SK-N-SH (cell line): Measurements from ENCODE around the gene MNT. TPM values are rescaled to one million over a fixed set of nuclear protein-coding genes. Genes with fewer than 3 reads are reported as not detected.
"Not testable (repeated sequence)": the region's sequence is repeated elsewhere in the genome, so short reads cannot be mapped to it uniquely, and the experiment has no call there.

Experiments
- CTCF ChIA-PET: fragments of 300-600, 350-600 bp; formaldehyde crosslinking; extraction: SDS; loops from one replicate; lab custom pipeline; 2021; lab: Yijun Ruan, JAX
- POLR2A ChIA-PET: fragments of 350-600 bp; sonication (Branson Sonifier 250); formaldehyde crosslinking; extraction: SDS; loops from one replicate; lab custom pipeline; 2020; ENCODE audit warnings: antibody characterized with exemption, inconsistent platforms; lab: Yijun Ruan, JAX
- DNase-seq: peaks from one replicate; pipeline ENCODE4 v3.0.0; 2012
- H2AFZ ChIP-seq: fragments of 200-600 bp; sonication (generic); 2 replicates; pipeline ENCODE4 v1.8.1; 2016; ENCODE audit warnings: antibody characterized with exemption, mild to moderate bottlenecking, low read depth
- H3F3A ChIP-seq: fragments of 200-600 bp; sonication (generic); replicated peaks from 2 replicates; pipeline ENCODE3; 2016; ENCODE audit warnings: antibody characterized with exemption, mild to moderate bottlenecking; ENCODE audit not compliant: insufficient read depth
- H3K27ac ChIP-seq, 2 experiments: fragments of 200-500 bp in 1 of 2; fragments of 200-600 bp in 1 of 2; sonication (Bioruptor generic) in 1 of 2; sonication (generic), shearing (Covaris generic) in 1 of 2; 2 replicates each; pipeline versions ENCODE4 v1.5.1 to v1.6.1; 2014 to 2016; ENCODE audit warnings: low read depth in 2 of 2, inconsistent platforms in 1 of 2, low read length in 1 of 2, mild to moderate bottlenecking in 1 of 2, mixed read lengths in 1 of 2
- H3K27me3 ChIP-seq: fragments of 200-600 bp; sonication (generic), shearing (Covaris generic); 2 replicates; pipeline ENCODE4 v1.6.1; 2016; ENCODE audit warnings: mixed run types; ENCODE audit not compliant: insufficient read depth
- H3K36me3 ChIP-seq, 2 experiments: fragments of 200-500 bp in 1 of 2; fragments of 200-600 bp in 1 of 2; sonication (Bioruptor generic) in 1 of 2; sonication (generic) in 1 of 2; replicated peaks in 1 of 2; 2 replicates each; pipeline versions ENCODE3 to v1.5.1; 2014 to 2016; ENCODE audit warnings: low read length in 1 of 2, mild to moderate bottlenecking in 1 of 2; ENCODE audit not compliant: insufficient read depth in 2 of 2, control insufficient read depth in 1 of 2
- H3K4me1 ChIP-seq, 2 experiments: fragments of 200-500 bp in 1 of 2; fragments of 200-600 bp in 1 of 2; sonication (Bioruptor generic) in 1 of 2; sonication (generic), shearing (Covaris generic) in 1 of 2; 2 replicates each; pipeline versions ENCODE4 v1.5.1 to v1.6.1; 2014 to 2016; ENCODE audit warnings: low read depth in 1 of 2, low read length in 1 of 2, mixed run types in 1 of 2; ENCODE audit not compliant: insufficient read depth in 2 of 2, control insufficient read depth in 1 of 2
- H3K4me2 ChIP-seq: fragments of 200-600 bp; sonication (generic), shearing (Covaris generic); 2 replicates; pipeline ENCODE4 v1.6.1; 2017; ENCODE audit warnings: mixed run types
- H3K4me3 ChIP-seq, 2 experiments: fragments of 200-500 bp in 1 of 2; fragments of 200-600 bp in 1 of 2; sonication (Bioruptor generic) in 1 of 2; sonication (generic), shearing (Covaris generic) in 1 of 2; 2 replicates each; pipeline versions ENCODE4 v1.5.1 to v1.8.1; 2014 to 2016; ENCODE audit warnings: low read depth in 2 of 2, inconsistent platforms in 1 of 2, low read length in 1 of 2, mild to moderate bottlenecking in 1 of 2, mixed read lengths in 1 of 2, moderate library complexity in 1 of 2
- H3K79me2 ChIP-seq: fragments of 200-600 bp; sonication (generic); 2 replicates; pipeline ENCODE4 v1.8.1; 2017; ENCODE audit warnings: mild to moderate bottlenecking; ENCODE audit not compliant: insufficient read depth
- H3K9ac ChIP-seq: fragments of 200-600 bp; sonication (generic); 2 replicates; pipeline ENCODE4 v1.6.1; 2017; ENCODE audit warnings: mixed run types
- H3K9me2 ChIP-seq: fragments of 200-600 bp; sonication (generic); 2 replicates; pipeline ENCODE4 v1.6.1; 2017; ENCODE audit warnings: mixed run types
- H3K9me3 ChIP-seq: fragments of 200-600 bp; sonication (generic); 2 replicates; pipeline ENCODE4 v1.6.1; 2017; ENCODE audit warnings: mixed run types, mild to moderate bottlenecking, moderate library complexity
- H4K20me1 ChIP-seq: fragments of 200-600 bp; sonication (generic); 2 replicates; pipeline ENCODE4 v1.6.1; 2017; ENCODE audit warnings: mild to moderate bottlenecking, mixed run types; ENCODE audit not compliant: insufficient read depth
- FOXM1 ChIP-seq: IDR thresholded peaks from 2 replicates; pipeline ENCODE4 v1.4.0; 2012; ENCODE audit warnings: low read depth, mild to moderate bottlenecking
- JUND ChIP-seq: IDR thresholded peaks from 2 replicates; pipeline ENCODE4 v1.4.0; 2012
- NFIC ChIP-seq: IDR thresholded peaks from 2 replicates; pipeline ENCODE4 v1.4.0; 2012; ENCODE audit warnings: borderline replicate concordance
- RCOR1 ChIP-seq: fragments of 150-350 bp; IDR thresholded peaks from 2 replicates; pipeline ENCODE4 v1.6.1; 2017; ENCODE audit warnings: antibody characterized with exemption, low read length
- whole genome bisulfite sequencing: methylation state at CpG from one replicate; pipeline ENCODE4 v1.1.6; 2017; ENCODE audit warnings: low lambda C conversion rate; 5-methylcytosine and 5-hydroxymethylcytosine counted together
- polyA plus RNA-seq, 3 experiments: library from polyadenylated mRNA; depleted of rRNA; stranded (reverse); fragments of >200 nt; gene quantifications; 2 replicates each; pipeline ENCODE4 v1.2.3, GENCODE V29; 2012
- TF ChIP-seq, protein P1 (sequence below): fragments of 200-600 bp; sonication (generic); IDR thresholded peaks from 2 replicates; pipeline ENCODE4 v1.6.1; 2017; ENCODE audit warnings: antibody characterized with exemption, mild to moderate bottlenecking, moderate library complexity

Gene MNT
- polyA plus RNA-seq, 1 of the 3 experiments (the other 2 are of a cell fraction) = 7.1 TPM

DNA sequence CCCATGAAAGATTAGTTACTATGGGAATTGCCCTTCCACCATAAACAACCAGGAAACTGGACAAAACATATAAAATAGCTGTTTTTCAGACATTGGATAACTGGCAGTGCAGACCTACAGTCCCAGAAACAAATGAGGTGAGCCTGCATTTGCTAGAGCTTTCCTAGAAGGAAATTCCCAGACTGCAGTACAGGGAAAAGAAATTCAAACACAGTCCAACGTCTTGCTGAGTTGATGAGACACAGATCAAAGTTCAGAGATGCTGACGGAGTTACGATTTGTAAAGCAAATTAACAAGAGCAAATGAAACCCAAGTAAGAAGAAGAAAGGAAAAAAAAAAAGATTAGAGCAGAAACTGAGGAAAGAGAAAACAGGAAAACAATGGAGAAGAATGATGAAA lies 41.3 kb upstream of the MNT start:
- no peaks in the 10 kb centered on the region for H3K4me1 ChIP-seq
- CTCF ChIA-PET = interaction anchor here (1.3 kb wide), 1 partner anchor 26 kb away, joined by 3 read pairs; no protein-coding TSS in a partner anchor
- POLR2A ChIA-PET = no interaction called here
- peaks cover 5% of the 10 kb centered on the region; the same call in 1 of the 2 replicates for H3K9me3 ChIP-seq
- no peaks in the 10 kb centered on the region for H3K27me3 ChIP-seq
- TF ChIP-seq RCOR1 = no peak
- TF ChIP-seq, protein P1, sequence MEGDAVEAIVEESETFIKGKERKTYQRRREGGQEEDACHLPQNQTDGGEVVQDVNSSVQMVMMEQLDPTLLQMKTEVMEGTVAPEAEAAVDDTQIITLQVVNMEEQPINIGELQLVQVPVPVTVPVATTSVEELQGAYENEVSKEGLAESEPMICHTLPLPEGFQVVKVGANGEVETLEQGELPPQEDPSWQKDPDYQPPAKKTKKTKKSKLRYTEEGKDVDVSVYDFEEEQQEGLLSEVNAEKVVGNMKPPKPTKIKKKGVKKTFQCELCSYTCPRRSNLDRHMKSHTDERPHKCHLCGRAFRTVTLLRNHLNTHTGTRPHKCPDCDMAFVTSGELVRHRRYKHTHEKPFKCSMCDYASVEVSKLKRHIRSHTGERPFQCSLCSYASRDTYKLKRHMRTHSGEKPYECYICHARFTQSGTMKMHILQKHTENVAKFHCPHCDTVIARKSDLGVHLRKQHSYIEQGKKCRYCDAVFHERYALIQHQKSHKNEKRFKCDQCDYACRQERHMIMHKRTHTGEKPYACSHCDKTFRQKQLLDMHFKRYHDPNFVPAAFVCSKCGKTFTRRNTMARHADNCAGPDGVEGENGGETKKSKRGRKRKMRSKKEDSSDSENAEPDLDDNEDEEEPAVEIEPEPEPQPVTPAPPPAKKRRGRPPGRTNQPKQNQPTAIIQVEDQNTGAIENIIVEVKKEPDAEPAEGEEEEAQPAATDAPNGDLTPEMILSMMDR = no peak
- no peak overlapping the region for H3K9ac ChIP-seq
- H3F3A ChIP-seq = peaks cover 7% of the 10 kb centered on the region
- H3K27ac ChIP-seq = no peak overlapping the region
- H3K4me2 ChIP-seq = no peak overlapping the region
- H3K4me3 ChIP-seq = no peak overlapping the region
- peaks cover 10 to 33% of the 10 kb centered on the region in 2 experiments for H3K36me3 ChIP-seq
- H2AFZ ChIP-seq = no peak overlapping the region
- no peak for DNase-seq
- no peaks in the 10 kb centered on the region for H3K9me2 ChIP-seq
- no peaks in the 10 kb centered on the region; the same call in 1 of the 2 replicates for H3K79me2 ChIP-seq
- no peaks in the 10 kb centered on the region for H4K20me1 ChIP-seq
- WGBS = 70% methylated on average over 3 of the region's 3 CpGs

DNA sequence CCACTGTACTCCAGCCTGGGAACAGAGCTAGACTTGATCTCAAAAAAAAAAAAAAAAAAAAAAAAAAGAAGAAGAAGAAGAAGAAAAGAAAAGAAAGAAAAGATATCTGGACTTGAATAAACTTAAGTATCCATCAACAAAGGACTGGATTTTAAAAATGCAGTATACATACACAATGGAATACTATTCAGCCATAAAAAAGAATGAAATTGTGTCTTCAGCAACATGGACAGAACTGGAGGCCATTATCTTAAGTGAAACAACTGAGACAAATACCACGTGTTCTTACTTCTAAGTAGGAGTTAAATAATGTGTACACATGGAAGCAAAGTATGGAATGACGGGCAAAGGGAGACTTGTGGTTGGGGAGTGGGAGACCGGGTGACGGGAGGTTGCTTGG lies 40.1 kb upstream of the MNT start:
- Histone ChIP-seq H3K79me2 (no peaks in the 10 kb centered on the region; the same call in 1 of the 2 replicates), H3K4me2 (no peak overlapping the region), H3K27me3 (no peaks in the 10 kb centered on the region), H3K9me3 (peaks cover 2% of the 10 kb centered on the region; the same call in 1 of the 2 replicates), H3K4me3 (no peak overlapping the region), H3K36me3 (peaks cover 14 to 29% of the 10 kb centered on the region in 2 experiments), H3K9ac (no peak overlapping the region), H3K27ac (no peak overlapping the region), H3K9me2 (no peaks in the 10 kb centered on the region)
- WGBS = 98% methylated on average over 4 of the region's 4 CpGs
- POLR2A ChIA-PET = no interaction called here
- CTCF ChIA-PET = interaction anchor here (0.9 kb wide), 2 partner anchors 33 to 88 kb away, joined by 3 read pairs; no protein-coding TSS in a partner anchor
- TF ChIP-seq FOXM1 (no peak), JUND (no peak), NFIC (no peak)
- TF ChIP-seq, all 33 proteins: peak for 0
- peaks cover 7% of the 10 kb centered on the region for H3F3A ChIP-seq
- no peak overlapping the region for H2AFZ ChIP-seq
- DNase-seq = no peak
- no peaks in the 10 kb centered on the region for H4K20me1 ChIP-seq
- no peaks in the 10 kb centered on the region for H3K4me1 ChIP-seq

- H3K79me2 ChIP-seq, H3K9ac ChIP-seq, H3K9me3 ChIP-seq, H3K4me3 ChIP-seq, H3K4me1 ChIP-seq, POLR2A ChIA-PET, DNase-seq, H4K20me1 ChIP-seq, H3K4me2 ChIP-seq, H2AFZ ChIP-seq, H3K27ac ChIP-seq, H3K9me2 ChIP-seq, H3F3A ChIP-seq, H3K27me3 ChIP-seq: not testable (repeated sequence)
- peaks cover 14 to 22% of the 10 kb centered on the region in 2 experiments for H3K36me3 ChIP-seq
- CTCF ChIA-PET = interaction anchor here (1.6 kb wide), 1 partner anchor 12 kb away, joined by 4 read pairs; no protein-coding TSS in a partner anchor
- 94% methylated on average over 6 of the region's 6 CpGs for WGBS
These were observed 39.1 kb upstream of the MNT start for GRCh38 chr17:2439997-2440396.
